ENCODE results near the gene C16orf95. TPM values are rescaled to one million over a fixed set of nuclear protein-coding genes. Genes with fewer than 3 reads are reported as not detected.

Gene C16orf95
- total and polyA plus RNA-seq, 4 donors, result 4.3 to 9.9 (median 5.6) TPM

DNA sequence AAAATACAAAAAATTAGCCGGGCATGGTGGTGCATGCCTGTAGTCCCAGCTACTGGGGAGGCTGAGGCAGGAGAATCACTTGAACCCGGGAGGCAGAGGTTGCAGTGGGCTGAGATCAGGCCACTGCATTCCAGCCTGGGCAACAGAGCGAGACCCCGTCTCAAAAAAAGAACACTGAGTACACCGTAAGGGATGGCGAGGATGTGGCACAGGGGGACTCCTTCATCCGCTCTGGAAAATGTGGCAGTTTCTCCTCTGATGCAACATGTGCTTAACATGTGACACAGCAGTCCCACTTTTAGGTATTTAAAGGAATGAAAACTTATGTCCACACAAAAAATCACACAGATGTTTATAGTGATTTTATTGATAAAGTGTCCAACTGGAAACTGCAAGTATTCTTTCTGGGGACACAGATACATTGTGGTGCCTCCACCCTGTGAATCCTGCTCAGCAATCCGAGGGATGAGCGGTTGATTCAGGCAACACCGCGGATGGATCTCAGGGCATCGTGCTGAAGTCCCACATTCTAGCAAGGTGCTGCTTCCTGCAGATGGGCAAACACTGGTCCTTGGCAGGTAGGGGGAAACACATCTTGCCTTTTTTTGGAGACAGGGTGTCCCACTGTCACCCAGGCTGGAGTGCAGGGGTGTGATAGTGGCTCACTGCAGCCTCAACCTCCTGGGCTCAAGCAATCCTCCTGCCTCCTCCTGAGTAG lies 3.5 kb upstream of the C16orf95 start:
- H3K27me3 ChIP-seq (ENCODE audit: control insufficient read depth, insufficient read depth, low read length), result no peaks in the 10 kb centered on the region
- DNase-seq (ENCODE audit: low read depth in 4 of 6, low spot score in 6 of 6), result no peak
- 89% methylated on average over 10 of the region's 12 CpGs for WGBS (ENCODE audit: insufficient coverage)
- no peaks in the 10 kb centered on the region for H3K9me3 ChIP-seq (ENCODE audit: control insufficient read depth, insufficient read depth, low read length)
- no peak overlapping the region for H3K4me3 ChIP-seq (ENCODE audit: low read depth, low read length)
- peaks cover 22% of the 10 kb centered on the region for H3K4me1 ChIP-seq (ENCODE audit: control insufficient read depth, insufficient read depth, low read length)
- no peak overlapping the region for H3K27ac ChIP-seq (ENCODE audit: low read depth, low read length)
- H3K36me3 ChIP-seq (ENCODE audit: control insufficient read depth, insufficient read depth, low read length), result peaks cover 37% of the 10 kb centered on the region

DNA sequence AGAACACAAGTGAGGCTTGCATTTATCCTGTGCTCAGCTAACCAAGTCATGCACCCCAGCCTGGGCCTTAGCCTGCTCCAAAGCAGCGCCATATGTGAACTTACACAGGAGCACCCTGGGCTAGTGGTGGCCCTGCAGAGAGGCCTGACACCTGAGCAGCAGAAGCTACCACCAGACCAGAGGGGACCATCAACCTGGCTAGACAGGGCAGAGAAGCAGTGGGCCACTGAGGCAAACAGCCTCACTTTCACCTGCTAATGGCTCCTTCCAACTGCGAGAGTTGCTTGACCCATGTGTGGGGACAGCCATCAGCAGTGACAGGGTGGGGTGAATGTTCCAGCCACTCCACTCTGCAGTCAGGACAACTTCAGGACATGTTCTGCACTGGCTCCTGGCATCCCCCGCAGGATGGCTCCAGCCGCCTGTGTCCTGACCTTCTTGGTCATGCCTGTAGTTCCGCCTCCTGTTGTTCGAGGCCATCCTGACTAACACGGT lies 2.9 kb upstream of the C16orf95 start:
- H3K27ac ChIP-seq (ENCODE audit: low read depth, low read length), result no peak overlapping the region
- 91% methylated on average over 7 of the region's 7 CpGs for WGBS (ENCODE audit: insufficient coverage)
- no peak overlapping the region for H3K4me3 ChIP-seq (ENCODE audit: low read depth, low read length)

DNA sequence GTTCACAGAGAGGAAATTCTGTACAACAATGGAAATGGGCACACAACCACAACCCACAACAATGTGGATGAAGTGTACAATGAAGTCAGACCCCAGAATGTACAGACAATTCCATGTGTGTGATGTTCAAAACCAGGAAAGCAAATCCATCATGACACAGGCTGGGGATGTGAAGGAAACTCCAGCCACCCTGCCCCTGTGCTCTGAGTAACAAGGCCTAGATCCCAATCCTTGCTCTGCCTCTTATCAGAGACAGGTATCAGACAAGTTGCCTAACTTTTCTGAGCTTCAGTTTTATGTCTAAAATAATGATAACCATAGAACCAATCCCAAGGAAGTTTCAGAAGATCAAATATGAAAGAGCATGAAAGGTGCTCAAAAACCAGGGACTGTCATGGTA lies 1.8 kb upstream of the C16orf95 start:
- H3K27ac ChIP-seq (ENCODE audit: low read depth, low read length), result no peak overlapping the region
- DNase-seq (ENCODE audit: low read depth in 4 of 6, low spot score in 6 of 6), result no peak
- H3K4me3 ChIP-seq (ENCODE audit: low read depth, low read length), result no peak overlapping the region
- H3K36me3 ChIP-seq (ENCODE audit: control insufficient read depth, insufficient read depth, low read length), result peaks cover 23% of the 10 kb centered on the region
- H3K4me1 ChIP-seq (ENCODE audit: control insufficient read depth, insufficient read depth, low read length), result peaks cover 10% of the 10 kb centered on the region
- no peaks in the 10 kb centered on the region for H3K9me3 ChIP-seq (ENCODE audit: control insufficient read depth, insufficient read depth, low read length)
- H3K27me3 ChIP-seq (ENCODE audit: control insufficient read depth, insufficient read depth, low read length), result no peaks in the 10 kb centered on the region

More for the DNA sequence above, 2.9 kb upstream of the C16orf95 start:
- no peaks in the 10 kb centered on the region for H3K9me3 ChIP-seq (ENCODE audit: control insufficient read depth, insufficient read depth, low read length)
- H3K27me3 ChIP-seq (ENCODE audit: control insufficient read depth, insufficient read depth, low read length), result no peaks in the 10 kb centered on the region
- DNase-seq (ENCODE audit: low read depth in 4 of 6, low spot score in 6 of 6), result no peak
- peaks cover 21% of the 10 kb centered on the region for H3K4me1 ChIP-seq (ENCODE audit: control insufficient read depth, insufficient read depth, low read length)
- peaks cover 31% of the 10 kb centered on the region for H3K36me3 ChIP-seq (ENCODE audit: control insufficient read depth, insufficient read depth, low read length)

DNA sequence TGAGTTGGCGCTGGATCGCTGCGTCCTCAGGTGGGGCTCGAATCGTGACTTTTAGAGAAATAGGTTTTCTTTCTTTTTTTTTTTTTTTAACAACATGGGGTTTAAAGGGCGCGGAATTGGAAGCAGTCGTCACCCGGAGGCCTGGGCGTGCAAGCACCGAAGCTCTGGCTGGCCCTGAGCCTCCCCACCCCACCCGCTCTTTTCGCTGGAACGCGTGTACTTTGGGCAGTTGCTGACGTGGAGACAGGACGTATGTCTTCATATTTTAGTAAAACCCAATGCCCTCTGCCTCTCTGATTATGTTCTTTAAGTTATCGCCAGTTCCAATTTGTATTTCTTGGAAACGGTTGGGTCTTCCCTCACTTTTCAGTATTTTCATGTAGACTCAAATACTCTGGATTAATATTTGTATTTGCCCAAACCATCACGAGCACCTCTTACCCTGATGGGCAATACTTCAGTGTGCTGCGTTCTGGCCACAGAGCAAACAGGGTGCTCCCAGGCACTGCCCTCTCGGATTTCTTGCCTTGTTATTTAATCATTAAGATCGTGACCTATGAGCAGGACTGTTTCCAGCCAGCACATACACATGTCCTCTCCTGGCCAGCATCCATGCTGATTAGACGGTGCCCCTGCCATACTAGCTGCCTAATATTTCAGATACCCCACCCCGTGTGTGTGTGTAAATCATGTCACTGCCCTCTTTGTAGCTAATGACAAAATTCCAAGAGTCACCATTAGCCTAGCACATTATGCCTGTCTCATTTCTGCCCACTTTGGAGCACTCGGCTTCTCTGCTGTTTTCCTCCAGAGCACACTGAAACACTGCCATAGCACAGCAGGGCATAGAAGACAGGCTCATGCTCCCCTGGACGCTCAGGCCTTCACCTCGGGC lies 805 bp upstream of the C16orf95 start:
- Histone ChIP-seq H3K27me3 (ENCODE audit: control insufficient read depth, insufficient read depth, low read length) (no peaks in the 10 kb centered on the region), H3K36me3 (ENCODE audit: control insufficient read depth, insufficient read depth, low read length) (peaks cover 13% of the 10 kb centered on the region), H3K27ac (ENCODE audit: low read depth, low read length) (peak overlapping the region; percentile 91), H3K4me1 (ENCODE audit: control insufficient read depth, insufficient read depth, low read length) (peaks cover 10% of the 10 kb centered on the region), H3K9me3 (ENCODE audit: control insufficient read depth, insufficient read depth, low read length) (no peaks in the 10 kb centered on the region), H3K4me3 (ENCODE audit: low read depth, low read length) (peak overlapping the region; percentile 91)
- WGBS (ENCODE audit: insufficient coverage), result 11% methylated on average over 11 of the region's 28 CpGs
- DNase-seq (ENCODE audit: low read depth in 4 of 6, low spot score in 6 of 6), result peak in 3 of 6 donors; percentile 10 to 17 (median 17)

DNA sequence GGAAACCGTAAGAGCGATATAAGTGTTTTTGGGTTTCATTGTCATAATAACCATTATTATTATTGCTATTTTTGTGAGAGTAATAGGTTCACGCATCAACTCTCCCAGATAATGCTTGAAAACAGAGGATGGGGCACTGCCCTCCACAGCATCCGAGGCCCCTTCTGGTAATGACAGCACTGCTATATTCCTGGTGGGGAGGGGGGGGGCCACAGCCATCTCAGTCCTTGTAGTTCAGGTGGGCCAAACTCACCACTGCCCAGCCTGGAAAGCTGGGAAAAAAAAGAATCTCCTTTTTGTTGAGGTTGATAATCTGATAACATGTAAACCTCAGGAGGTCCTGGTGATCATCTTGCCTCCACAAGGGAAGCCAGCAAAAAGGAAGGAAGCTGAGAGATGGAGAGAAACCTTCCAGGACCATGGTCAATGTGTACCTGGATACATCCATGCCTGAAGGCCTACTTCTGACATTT lies 706 bp downstream of the C16orf95 start:
- Histone ChIP-seq H3K36me3 (ENCODE audit: control insufficient read depth, insufficient read depth, low read length) (peaks cover 4% of the 10 kb centered on the region), H3K4me3 (ENCODE audit: low read depth, low read length) (peak overlapping the region; percentile 91), H3K27ac (ENCODE audit: low read depth, low read length) (peak overlapping the region; percentile 91), H3K4me1 (ENCODE audit: control insufficient read depth, insufficient read depth, low read length) (peaks cover 10% of the 10 kb centered on the region), H3K27me3 (ENCODE audit: control insufficient read depth, insufficient read depth, low read length) (no peaks in the 10 kb centered on the region), H3K9me3 (ENCODE audit: control insufficient read depth, insufficient read depth, low read length) (no peaks in the 10 kb centered on the region)
- DNase-seq (ENCODE audit: low read depth in 4 of 6, low spot score in 6 of 6), result no peak
- no CpG with 5 or more reads among the region's 4 CpGs for WGBS (ENCODE audit: insufficient coverage)

DNA sequence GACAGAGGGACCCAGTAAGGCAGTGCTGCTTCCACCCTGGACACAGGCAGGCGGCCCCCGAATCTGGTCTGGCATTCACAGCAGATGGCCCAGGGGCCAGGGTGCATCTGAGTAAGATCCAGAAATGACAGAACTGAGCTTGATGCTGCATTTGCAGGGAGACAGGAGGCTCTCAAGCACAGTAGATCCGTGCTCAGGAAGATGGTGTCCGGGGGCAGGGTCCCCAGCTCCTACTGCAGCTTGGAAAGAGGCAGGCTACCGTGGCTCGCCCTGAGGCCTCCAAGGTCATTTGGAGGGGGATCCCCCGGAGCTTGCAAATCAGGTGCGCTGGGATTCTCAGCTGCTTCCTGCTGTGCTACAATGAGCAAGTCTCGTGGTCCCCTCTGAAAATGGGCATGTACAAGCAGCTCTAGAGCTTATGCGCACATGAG lies 2.2 kb downstream of the C16orf95 start:
- 88% methylated on average over 10 of the region's 10 CpGs for WGBS (ENCODE audit: insufficient coverage)
- no peak overlapping the region for H3K27ac ChIP-seq (ENCODE audit: low read depth, low read length)
- H3K9me3 ChIP-seq (ENCODE audit: control insufficient read depth, insufficient read depth, low read length), result no peaks in the 10 kb centered on the region
- H3K4me1 ChIP-seq (ENCODE audit: control insufficient read depth, insufficient read depth, low read length), result peaks cover 10% of the 10 kb centered on the region
- H3K27me3 ChIP-seq (ENCODE audit: control insufficient read depth, insufficient read depth, low read length), result no peaks in the 10 kb centered on the region
- peaks cover 10% of the 10 kb centered on the region for H3K36me3 ChIP-seq (ENCODE audit: control insufficient read depth, insufficient read depth, low read length)
- no peak for DNase-seq (ENCODE audit: low read depth in 4 of 6, low spot score in 6 of 6)
- no peak overlapping the region for H3K4me3 ChIP-seq (ENCODE audit: low read depth, low read length)

DNA sequence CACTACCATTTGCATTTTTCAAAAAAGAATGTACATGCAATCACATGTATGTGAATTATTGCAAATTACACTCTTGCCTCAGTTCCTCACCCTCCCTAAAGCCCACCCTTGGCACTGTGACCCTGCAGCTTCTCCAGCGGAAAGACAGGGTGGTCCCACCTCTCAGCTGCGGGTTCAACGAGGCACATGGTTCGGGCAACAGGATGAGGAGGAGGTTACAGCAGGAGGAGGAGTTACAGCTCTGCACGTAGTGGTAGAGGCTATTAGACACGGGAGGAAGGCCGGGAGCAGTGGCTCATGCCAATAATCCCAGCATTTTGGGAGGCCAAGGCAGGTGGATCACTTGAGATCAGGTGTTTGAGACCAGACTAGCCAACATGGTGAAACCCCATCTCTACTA lies 5.2 kb downstream of the C16orf95 start:
- Histone ChIP-seq H3K27me3 (ENCODE audit: control insufficient read depth, insufficient read depth, low read length) (no peaks in the 10 kb centered on the region), H3K36me3 (ENCODE audit: control insufficient read depth, insufficient read depth, low read length) (peaks cover 7% of the 10 kb centered on the region), H3K9me3 (ENCODE audit: control insufficient read depth, insufficient read depth, low read length) (no peaks in the 10 kb centered on the region), H3K27ac (ENCODE audit: low read depth, low read length) (no peak overlapping the region), H3K4me3 (ENCODE audit: low read depth, low read length) (no peak overlapping the region), H3K4me1 (ENCODE audit: control insufficient read depth, insufficient read depth, low read length) (peaks cover 3% of the 10 kb centered on the region)
- DNase-seq (ENCODE audit: low read depth in 4 of 6, low spot score in 6 of 6), result no peak
- WGBS (ENCODE audit: insufficient coverage), result 66% methylated on average over 4 of the region's 7 CpGs

DNA sequence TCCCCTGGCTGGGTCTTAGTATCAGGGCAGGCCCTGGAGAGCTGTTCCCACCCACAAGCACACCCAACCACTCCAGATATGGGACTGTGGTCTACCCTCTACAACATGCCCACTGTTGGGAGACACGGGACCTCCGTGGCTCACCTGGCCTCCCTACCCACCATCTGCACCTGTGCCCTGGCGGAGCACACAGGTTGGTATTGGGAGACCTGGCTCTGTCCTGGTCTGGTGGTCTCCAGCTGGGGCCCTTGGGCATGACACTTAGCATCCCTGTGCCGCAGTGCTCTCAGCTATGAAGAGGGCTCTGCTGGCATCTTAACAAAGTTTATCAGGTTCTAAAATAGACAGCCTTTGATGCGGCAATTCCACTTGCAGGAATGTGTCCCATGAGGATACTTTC lies 5.8 kb downstream of the C16orf95 start:
- Histone ChIP-seq H3K9me3 (ENCODE audit: control insufficient read depth, insufficient read depth, low read length) (no peaks in the 10 kb centered on the region), H3K27ac (ENCODE audit: low read depth, low read length) (no peak overlapping the region), H3K4me3 (ENCODE audit: low read depth, low read length) (no peak overlapping the region), H3K27me3 (ENCODE audit: control insufficient read depth, insufficient read depth, low read length) (no peaks in the 10 kb centered on the region), H3K4me1 (ENCODE audit: control insufficient read depth, insufficient read depth, low read length) (peaks cover under 1% of the 10 kb centered on the region), H3K36me3 (ENCODE audit: control insufficient read depth, insufficient read depth, low read length) (peaks cover 7% of the 10 kb centered on the region)
- no peak for DNase-seq (ENCODE audit: low read depth in 4 of 6, low spot score in 6 of 6)
- 89% methylated on average over 4 of the region's 5 CpGs for WGBS (ENCODE audit: insufficient coverage)

DNA sequence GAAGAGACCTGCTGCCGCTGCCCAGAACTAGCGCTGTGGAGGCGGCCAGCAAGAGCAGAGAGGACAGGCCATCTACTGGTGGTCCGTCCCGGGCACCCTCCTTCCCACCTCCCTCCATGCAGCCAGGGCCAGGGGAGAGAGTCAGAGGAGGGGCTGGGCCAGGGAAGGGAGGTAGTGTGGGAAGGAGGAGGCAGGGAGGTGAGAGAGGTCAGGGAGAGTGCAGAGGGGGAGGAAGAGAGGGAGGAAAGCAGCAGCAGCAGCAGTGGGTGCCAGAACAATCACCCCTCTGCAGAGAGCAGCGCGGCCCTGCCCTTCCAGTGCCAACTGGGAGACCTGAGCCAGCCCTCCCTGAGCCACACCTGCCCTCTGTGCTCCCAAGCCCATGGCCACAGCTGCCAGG lies 6.6 kb downstream of the C16orf95 start:
- peaks cover 7% of the 10 kb centered on the region for H3K36me3 ChIP-seq (ENCODE audit: control insufficient read depth, insufficient read depth, low read length)
- 93% methylated on average over 2 of the region's 7 CpGs for WGBS (ENCODE audit: insufficient coverage)
- DNase-seq (ENCODE audit: low read depth in 4 of 6, low spot score in 6 of 6), result no peak

More for the DNA sequence above, 6.6 kb downstream of the C16orf95 start:
- peaks cover 2% of the 10 kb centered on the region for H3K4me1 ChIP-seq (ENCODE audit: control insufficient read depth, insufficient read depth, low read length)
- H3K4me3 ChIP-seq (ENCODE audit: low read depth, low read length), result no peak overlapping the region
- no peaks in the 10 kb centered on the region for H3K9me3 ChIP-seq (ENCODE audit: control insufficient read depth, insufficient read depth, low read length)
- no peak overlapping the region for H3K27ac ChIP-seq (ENCODE audit: low read depth, low read length)
- no peaks in the 10 kb centered on the region for H3K27me3 ChIP-seq (ENCODE audit: control insufficient read depth, insufficient read depth, low read length)
